Endothelial cell of umbilical vein (primary cell): ENCODE measurements around the gene TRIM46. TPM values are rescaled to one million over a fixed set of nuclear protein-coding genes. Genes with fewer than 3 reads are reported as not detected.

Experiments
- BruUV-seq: library from RNA; stranded (reverse); fragments of 400-500 nt; replicated peaks from 2 replicates; lab custom pipeline; 2021; lab: Mats Ljungman, UMichigan
- CTCF ChIA-PET: fragments of 300-600, 350-600 bp; sonication (Branson Sonifier 250); formaldehyde crosslinking; loops from one replicate; lab custom pipeline; 2021; ENCODE audit warnings: antibody characterized with exemption, inconsistent platforms; lab: Charles Lee
- POLR2A ChIA-PET: fragments of 300-600, 350-600 bp; sonication (Branson Sonifier 250); formaldehyde crosslinking; loops from one replicate; lab custom pipeline; 2021; ENCODE audit warnings: antibody characterized with exemption, inconsistent platforms; lab: Charles Lee
- DNase-seq: peaks from one replicate; pipeline ENCODE4 v3.0.0-alpha.2; 2011; ENCODE audit warnings: low read depth, low spot score
- FAIRE-seq: peaks from 2 replicates; lab custom pipeline; 2011; peaks lifted over from hg19 to GRCh38; lab: Jason Lieb, UNC
- H2AFZ ChIP-seq: 2 replicates; pipeline ENCODE4 v1.6.0; 2012; ENCODE audit warnings: low read depth, low read length, control low read depth, inconsistent platforms
- H3K27ac ChIP-seq: 2 replicates; pipeline ENCODE4 v1.5.1; 2011; ENCODE audit warnings: low read depth, mild to moderate bottlenecking, control low read depth, low read length, moderate library complexity; ENCODE audit not compliant: insufficient read depth
- H3K27me3 ChIP-seq, 2 experiments: 2 replicates each; pipeline versions ENCODE4 v1.6.0 to v1.6.1; 2011; ENCODE audit warnings: low read length in 2 of 2, mixed read lengths in 1 of 2; ENCODE audit not compliant: control insufficient read depth in 2 of 2, insufficient read depth in 2 of 2
- H3K36me3 ChIP-seq, 2 experiments: 2 replicates in 1 of 2; 3 replicates in 1 of 2; pipeline ENCODE4 v1.5.1; 2011; ENCODE audit warnings: low read length in 2 of 2, mild to moderate bottlenecking in 1 of 2, moderate library complexity in 1 of 2; ENCODE audit not compliant: control insufficient read depth in 2 of 2, insufficient read depth in 2 of 2; ENCODE audit errors: extremely low read depth in 1 of 2
- H3K4me1 ChIP-seq: 3 replicates; pipeline ENCODE4 v1.5.1; 2011; ENCODE audit warnings: mild to moderate bottlenecking, low read length; ENCODE audit not compliant: control insufficient read depth, insufficient read depth; ENCODE audit errors: extremely low read depth
- H3K4me2 ChIP-seq: 2 replicates; pipeline ENCODE4 v1.6.1; 2011; ENCODE audit warnings: low read length, control low read depth, mixed read lengths; ENCODE audit not compliant: insufficient read depth
- H3K4me3 ChIP-seq, 3 experiments: fragments of 200-600 bp in 1 of 3; sonication (generic), shearing (Covaris generic) in 1 of 3; replicated peaks in 1 of 3; 2 replicates each; pipeline ENCODE4 v1.5.1; 2011 to 2016; ENCODE audit warnings: control low read depth in 3 of 3, low read length in 3 of 3, mild to moderate bottlenecking in 2 of 3, inconsistent platforms in 1 of 3, low read depth in 1 of 3, moderate library complexity in 1 of 3; ENCODE audit not compliant: insufficient read depth in 1 of 3
- H3K79me2 ChIP-seq: 2 replicates; pipeline ENCODE4 v1.6.0; 2012; ENCODE audit warnings: low read length, inconsistent platforms; ENCODE audit not compliant: control insufficient read depth, insufficient read depth
- H3K9ac ChIP-seq: replicated peaks from 2 replicates; pipeline ENCODE3; 2011; ENCODE audit warnings: low read length, control low read depth; ENCODE audit not compliant: insufficient read depth; ENCODE audit errors: extremely low read depth
- H3K9me1 ChIP-seq: replicated peaks from 3 replicates; pipeline ENCODE4 v1.6.0; 2011; ENCODE audit warnings: mild to moderate bottlenecking, low read length; ENCODE audit not compliant: control insufficient read depth, insufficient read depth; ENCODE audit errors: extremely low read depth
- H3K9me3 ChIP-seq: replicated peaks from 2 replicates; pipeline ENCODE4 v1.5.1; 2012; ENCODE audit warnings: low read length, inconsistent platforms; ENCODE audit not compliant: control insufficient read depth, insufficient read depth
- H4K20me1 ChIP-seq: replicated peaks from 2 replicates; pipeline ENCODE3; 2011; ENCODE audit warnings: mild to moderate bottlenecking, low read length; ENCODE audit not compliant: control insufficient read depth, insufficient read depth; ENCODE audit errors: extremely low read depth
- EZH2 ChIP-seq: IDR thresholded peaks from 2 replicates; pipeline ENCODE4 v1.6.1; 2012; ENCODE audit warnings: borderline replicate concordance, low read depth, mild to moderate bottlenecking, moderate library complexity, low read length, inconsistent platforms; ENCODE audit not compliant: severe bottlenecking
- FOS ChIP-seq: IDR thresholded peaks from 2 replicates; pipeline ENCODE4 v1.6.1; 2011; ENCODE audit warnings: mild to moderate bottlenecking, low read length, moderate library complexity, borderline replicate concordance; ENCODE audit not compliant: insufficient read depth
- GATA2 ChIP-seq: IDR thresholded peaks from 2 replicates; pipeline ENCODE4 v1.7.0; 2011; ENCODE audit warnings: low read depth, mild to moderate bottlenecking, moderate library complexity, mixed read lengths, low read length; ENCODE audit not compliant: insufficient read length, insufficient read depth
- JUN ChIP-seq: IDR thresholded peaks from 2 replicates; pipeline ENCODE4 v1.6.1; 2011; ENCODE audit warnings: borderline replicate concordance, low read depth; ENCODE audit not compliant: insufficient read length, insufficient read depth
- MYC ChIP-seq: IDR thresholded peaks from one replicate; pipeline ENCODE4 v1.6.1; 2011; ENCODE audit warnings: mild to moderate bottlenecking, low read depth, low read length
- POLR2A ChIP-seq: IDR thresholded peaks from 2 replicates; pipeline ENCODE4 v1.6.1; 2012; ENCODE audit warnings: low read depth, mild to moderate bottlenecking, control low read depth, low read length
- POLR2AphosphoS5 ChIP-seq: IDR thresholded peaks from 2 replicates; pipeline ENCODE4 v1.6.1; 2012; ENCODE audit warnings: low read depth, mild to moderate bottlenecking, control low read depth, low read length, moderate library complexity; ENCODE audit not compliant: insufficient read depth
- dilution Hi-C: fragments of 300-500 bp; cut with MboI; formaldehyde crosslinking; loops from one replicate; pipeline ENCODE4 v1.15.0; 2019; ENCODE audit warnings: low sequenced_read_pairs; ENCODE audit not compliant: extremely low pct_ligation_motif_present
- intact Hi-C: fragments of 100-400 bp; cut with micrococcal nuclease; formaldehyde crosslinking; loops from one replicate; pipeline ENCODE4 v1.10.0; 2022
- polyA plus RNA-seq, 4 experiments: library from polyadenylated mRNA; depleted of rRNA in 3 of 4; stranded (reverse) in 3 of 4; unstranded in 1 of 4; fragments of >200 nt; gene quantifications; 2 replicates each; pipeline versions ENCODE4 v1.2.1 to v1.2.3, GENCODE V29; 2011 to 2012; ENCODE audit warnings: missing spikeins in 1 of 4
- total RNA-seq: library from RNA; stranded (reverse); gene quantifications from 2 replicates; pipeline ENCODE4 v1.2.3, GENCODE V29; 2021
- TF ChIP-seq, protein P1 (sequence below), 2 donors: IDR thresholded peaks; 1 replicate in 1 of 2; 2 replicates in 1 of 2; pipeline ENCODE4 v1.5.1; 2011; ENCODE audit warnings: low read length in 2 of 2, mild to moderate bottlenecking in 2 of 2, moderate library complexity in 2 of 2, control low read depth in 1 of 2, inconsistent platforms in 1 of 2, low read depth in 1 of 2; ENCODE audit not compliant: insufficient read depth in 1 of 2; ENCODE audit errors: extremely low read depth in 1 of 2
- TF ChIP-seq, protein P2 (sequence below): IDR thresholded peaks from 2 replicates; pipeline ENCODE4 v1.6.1; 2011; ENCODE audit not compliant: insufficient read depth, insufficient read length

TRIM46 gene
- total and polyA plus RNA-seq, 2 donors (not counting 3 experiments of a cell fraction or from before 2014, with no cell fraction given) = 9.5 to 10.0 TPM

DNA sequence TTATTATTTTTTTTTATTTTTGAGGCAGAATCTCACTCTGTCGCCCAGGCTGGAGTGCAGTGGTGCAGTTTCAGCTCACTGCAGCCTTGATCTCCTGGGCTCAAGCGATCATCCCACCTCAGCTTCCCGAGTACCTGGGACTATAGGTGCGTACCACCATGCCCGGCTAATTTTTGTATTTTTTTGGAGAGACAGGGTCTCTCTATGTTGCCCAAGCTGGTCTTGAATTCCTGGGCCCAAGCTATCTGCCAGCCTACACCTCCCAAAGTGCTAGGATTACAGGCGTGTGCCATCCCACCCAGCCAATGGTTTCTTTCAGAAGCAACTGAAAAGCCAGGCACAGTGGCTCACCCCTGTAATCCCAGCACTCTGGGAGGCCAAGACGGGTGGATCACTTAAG lies 2.8 kb upstream of the TRIM46 start:
- intact Hi-C loops (no loop called here), dilution Hi-C loops (no loop called here)
- H3K27ac ChIP-seq = no peak overlapping the region
- peaks cover 3 to 9% of the 10 kb centered on the region in 2 experiments for H3K36me3 ChIP-seq
- H3K9me1 ChIP-seq = no peaks in the 10 kb centered on the region
- BruUV-seq = no TSS peak
- no peaks in the 10 kb centered on the region for H4K20me1 ChIP-seq
- FAIRE-seq (no peak), DNase-seq (no peak)
- H3K9me3 ChIP-seq = no peaks in the 10 kb centered on the region
- no peak overlapping the region for H3K4me3 ChIP-seq
- TF ChIP-seq POLR2A (no peak), EZH2 (no peak), POLR2AphosphoS5 (no peak), FOS (no peak), MYC (no peak), GATA2 (no peak), JUN (no peak)
- TF ChIP-seq, protein P1, sequence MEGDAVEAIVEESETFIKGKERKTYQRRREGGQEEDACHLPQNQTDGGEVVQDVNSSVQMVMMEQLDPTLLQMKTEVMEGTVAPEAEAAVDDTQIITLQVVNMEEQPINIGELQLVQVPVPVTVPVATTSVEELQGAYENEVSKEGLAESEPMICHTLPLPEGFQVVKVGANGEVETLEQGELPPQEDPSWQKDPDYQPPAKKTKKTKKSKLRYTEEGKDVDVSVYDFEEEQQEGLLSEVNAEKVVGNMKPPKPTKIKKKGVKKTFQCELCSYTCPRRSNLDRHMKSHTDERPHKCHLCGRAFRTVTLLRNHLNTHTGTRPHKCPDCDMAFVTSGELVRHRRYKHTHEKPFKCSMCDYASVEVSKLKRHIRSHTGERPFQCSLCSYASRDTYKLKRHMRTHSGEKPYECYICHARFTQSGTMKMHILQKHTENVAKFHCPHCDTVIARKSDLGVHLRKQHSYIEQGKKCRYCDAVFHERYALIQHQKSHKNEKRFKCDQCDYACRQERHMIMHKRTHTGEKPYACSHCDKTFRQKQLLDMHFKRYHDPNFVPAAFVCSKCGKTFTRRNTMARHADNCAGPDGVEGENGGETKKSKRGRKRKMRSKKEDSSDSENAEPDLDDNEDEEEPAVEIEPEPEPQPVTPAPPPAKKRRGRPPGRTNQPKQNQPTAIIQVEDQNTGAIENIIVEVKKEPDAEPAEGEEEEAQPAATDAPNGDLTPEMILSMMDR (IDR thresholded peaks at IDR 0.05; ENCODE audit: extremely low read depth in 1 of 2, insufficient read depth in 1 of 2, low read depth in 1 of 2, low read length in 2 of 2) = no peak
- TF ChIP-seq, protein P2, sequence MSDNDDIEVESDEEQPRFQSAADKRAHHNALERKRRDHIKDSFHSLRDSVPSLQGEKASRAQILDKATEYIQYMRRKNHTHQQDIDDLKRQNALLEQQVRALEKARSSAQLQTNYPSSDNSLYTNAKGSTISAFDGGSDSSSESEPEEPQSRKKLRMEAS = no peak
- no peak overlapping the region for H3K9ac ChIP-seq
- no peak overlapping the region for H2AFZ ChIP-seq
- CTCF ChIA-PET = interaction anchor here (1.4 to 8.3 kb wide), 2 partner anchors 76 to 86 kb away, joined by 5 to 673 read pairs; no protein-coding TSS in a partner anchor
- H3K4me2 ChIP-seq = no peak overlapping the region
- POLR2A ChIA-PET = no interaction called here
- no peaks in the 10 kb centered on the region for H3K27me3 ChIP-seq
- peaks cover 16% of the 10 kb centered on the region for H3K79me2 ChIP-seq
- peaks cover 26% of the 10 kb centered on the region for H3K4me1 ChIP-seq
